ENCODE data around the gene OTOF. TPM values are rescaled to one million over a fixed set of nuclear protein-coding genes. Genes with fewer than 3 reads are reported as not detected.

The OTOF gene
- total RNA-seq, 1 donor from 2014 or later: 0.22 TPM

DNA sequence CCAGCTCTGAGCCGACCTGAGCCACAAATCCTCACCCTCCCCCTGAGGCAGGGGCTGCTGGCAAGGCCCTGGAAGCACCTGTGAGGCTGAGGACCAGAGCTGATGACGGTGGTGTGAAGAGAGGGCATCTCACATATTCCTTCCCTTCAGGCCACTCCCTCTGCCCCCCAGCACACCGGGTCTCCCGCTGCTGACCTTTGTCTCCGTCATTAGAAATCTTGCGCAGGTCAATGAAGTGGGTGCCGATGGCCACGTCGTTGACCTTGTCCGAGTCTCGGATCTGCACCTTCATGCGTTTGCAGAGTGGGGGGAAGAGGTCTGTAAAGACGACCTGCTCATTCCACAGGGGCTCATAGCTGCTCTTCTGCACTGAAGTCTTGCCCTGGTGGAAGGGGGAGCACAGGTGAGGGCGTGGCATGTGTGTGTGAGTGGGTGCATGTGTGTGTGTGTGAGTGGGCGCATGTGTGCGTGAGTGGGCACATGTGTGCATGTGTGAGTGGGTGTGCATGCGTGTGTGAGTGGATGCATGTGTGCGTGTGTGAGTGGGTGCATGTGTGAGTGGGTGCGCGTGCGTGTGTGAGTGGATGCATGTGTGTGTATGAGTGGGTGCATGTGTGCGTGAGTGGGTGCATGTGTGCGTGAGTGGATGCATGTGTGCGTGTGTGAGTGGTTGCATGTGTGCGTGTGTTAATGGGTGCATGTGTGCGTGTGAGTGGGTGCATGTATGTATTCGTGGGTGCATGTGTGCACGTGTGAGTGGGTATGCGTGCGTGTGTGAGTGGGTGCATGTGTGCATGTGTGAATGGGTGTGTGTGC lies 4.5 kb upstream of the OTOF start:
- no peaks in the 10 kb centered on the region for H3K36me3 Mint-ChIP-seq (ENCODE audit: insufficient read depth)
- no peak for DNase-seq (ENCODE audit: low spot score, unreplicated experiment)
- H3K4me1 Mint-ChIP-seq (ENCODE audit: low read depth): no peaks in the 10 kb centered on the region
- peaks cover 12% of the 10 kb centered on the region for H3K27me3 Mint-ChIP-seq
- H3K4me3 Mint-ChIP-seq (ENCODE audit: low read depth): no peak overlapping the region
- H3K9me3 Mint-ChIP-seq (ENCODE audit: low read depth): no peaks in the 10 kb centered on the region
- H3K27ac Mint-ChIP-seq: no peak overlapping the region
- TF ChIP-seq, protein P1, sequence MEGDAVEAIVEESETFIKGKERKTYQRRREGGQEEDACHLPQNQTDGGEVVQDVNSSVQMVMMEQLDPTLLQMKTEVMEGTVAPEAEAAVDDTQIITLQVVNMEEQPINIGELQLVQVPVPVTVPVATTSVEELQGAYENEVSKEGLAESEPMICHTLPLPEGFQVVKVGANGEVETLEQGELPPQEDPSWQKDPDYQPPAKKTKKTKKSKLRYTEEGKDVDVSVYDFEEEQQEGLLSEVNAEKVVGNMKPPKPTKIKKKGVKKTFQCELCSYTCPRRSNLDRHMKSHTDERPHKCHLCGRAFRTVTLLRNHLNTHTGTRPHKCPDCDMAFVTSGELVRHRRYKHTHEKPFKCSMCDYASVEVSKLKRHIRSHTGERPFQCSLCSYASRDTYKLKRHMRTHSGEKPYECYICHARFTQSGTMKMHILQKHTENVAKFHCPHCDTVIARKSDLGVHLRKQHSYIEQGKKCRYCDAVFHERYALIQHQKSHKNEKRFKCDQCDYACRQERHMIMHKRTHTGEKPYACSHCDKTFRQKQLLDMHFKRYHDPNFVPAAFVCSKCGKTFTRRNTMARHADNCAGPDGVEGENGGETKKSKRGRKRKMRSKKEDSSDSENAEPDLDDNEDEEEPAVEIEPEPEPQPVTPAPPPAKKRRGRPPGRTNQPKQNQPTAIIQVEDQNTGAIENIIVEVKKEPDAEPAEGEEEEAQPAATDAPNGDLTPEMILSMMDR (IDR thresholded peaks at IDR 0.05; ENCODE audit: unreplicated experiment): no peak

DNA sequence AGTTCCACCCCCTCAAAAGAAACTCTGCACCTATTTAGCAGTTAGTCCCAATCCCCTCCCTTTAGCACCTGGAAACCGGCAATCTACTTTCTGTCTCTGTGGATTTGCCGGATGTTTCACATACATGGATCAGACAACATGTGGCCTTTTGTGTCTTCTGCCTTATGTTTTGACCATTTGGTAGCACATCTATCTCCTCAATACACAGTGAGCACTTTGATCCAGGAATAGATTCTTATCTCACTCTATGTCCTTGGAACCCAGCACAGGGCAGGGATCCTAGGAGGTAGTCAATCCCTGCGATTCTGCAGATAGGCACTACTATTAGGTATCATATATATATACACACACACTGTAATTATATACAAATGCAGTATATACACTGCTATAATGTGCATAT lies 3.8 kb upstream of the OTOF start:
- TF ChIP-seq, protein P1 (IDR thresholded peaks at IDR 0.05; ENCODE audit: unreplicated experiment): no peak
- no peaks in the 10 kb centered on the region for H3K9me3 Mint-ChIP-seq (ENCODE audit: low read depth)
- no peak overlapping the region for H3K4me3 Mint-ChIP-seq (ENCODE audit: low read depth)
- H3K27ac Mint-ChIP-seq: no peak overlapping the region
- H3K4me1 Mint-ChIP-seq (ENCODE audit: low read depth): no peaks in the 10 kb centered on the region
- no peaks in the 10 kb centered on the region for H3K36me3 Mint-ChIP-seq (ENCODE audit: insufficient read depth)
- no peak for DNase-seq (ENCODE audit: low spot score, unreplicated experiment)
- peaks cover 12% of the 10 kb centered on the region for H3K27me3 Mint-ChIP-seq

DNA sequence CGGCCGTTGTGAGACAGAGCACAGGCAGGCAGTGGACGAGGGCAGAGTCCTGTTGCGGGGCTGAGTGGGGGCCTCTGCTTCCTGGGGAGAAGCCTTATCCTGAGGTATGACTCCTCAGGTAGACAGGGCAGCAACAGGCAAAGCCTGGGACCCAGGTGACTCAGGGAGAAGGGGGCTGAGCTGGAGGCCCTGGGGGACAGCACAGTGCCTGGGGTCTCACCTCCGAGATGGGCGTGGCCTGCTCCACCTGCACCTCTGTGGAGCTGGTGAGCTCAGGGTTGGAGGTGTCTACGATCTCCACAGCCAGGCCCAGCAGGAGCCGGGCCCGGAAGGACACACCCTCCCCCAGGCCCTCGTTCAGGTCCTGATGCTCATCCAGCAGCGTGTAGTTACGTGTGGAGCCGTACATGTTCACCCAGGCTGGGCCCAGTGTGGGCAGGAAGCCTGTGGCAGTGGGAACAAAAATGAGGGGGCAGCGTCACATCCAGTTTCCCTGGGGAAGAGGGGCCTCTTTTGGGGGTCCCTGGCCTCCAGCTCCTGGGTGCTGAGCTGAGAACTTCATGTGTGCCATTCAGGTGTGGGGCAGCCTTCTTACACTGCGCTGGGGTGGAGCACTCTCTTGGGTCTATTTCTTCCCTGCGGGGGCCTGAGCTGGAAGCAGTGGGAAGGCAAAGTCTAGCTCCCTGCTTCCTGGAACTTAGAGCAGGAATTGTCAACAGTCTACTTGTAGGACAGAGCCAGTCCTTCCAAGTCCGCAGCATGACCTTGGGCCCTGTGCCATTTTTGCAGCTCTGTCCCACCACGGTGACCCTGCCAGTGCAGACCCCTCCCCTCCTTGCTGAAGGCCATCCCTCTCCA lies 2.9 kb upstream of the OTOF start:
- Mint-ChIP-seq H3K4me3 (ENCODE audit: low read depth) (no peak overlapping the region), H3K27ac (no peak overlapping the region), H3K9me3 (ENCODE audit: low read depth) (no peaks in the 10 kb centered on the region), H3K27me3 (peaks cover 12% of the 10 kb centered on the region), H3K4me1 (ENCODE audit: low read depth) (no peaks in the 10 kb centered on the region), H3K36me3 (ENCODE audit: insufficient read depth) (no peaks in the 10 kb centered on the region)
- TF ChIP-seq, protein P1 (IDR thresholded peaks at IDR 0.05; ENCODE audit: unreplicated experiment): no peak
- DNase-seq (ENCODE audit: low spot score, unreplicated experiment): no peak

DNA sequence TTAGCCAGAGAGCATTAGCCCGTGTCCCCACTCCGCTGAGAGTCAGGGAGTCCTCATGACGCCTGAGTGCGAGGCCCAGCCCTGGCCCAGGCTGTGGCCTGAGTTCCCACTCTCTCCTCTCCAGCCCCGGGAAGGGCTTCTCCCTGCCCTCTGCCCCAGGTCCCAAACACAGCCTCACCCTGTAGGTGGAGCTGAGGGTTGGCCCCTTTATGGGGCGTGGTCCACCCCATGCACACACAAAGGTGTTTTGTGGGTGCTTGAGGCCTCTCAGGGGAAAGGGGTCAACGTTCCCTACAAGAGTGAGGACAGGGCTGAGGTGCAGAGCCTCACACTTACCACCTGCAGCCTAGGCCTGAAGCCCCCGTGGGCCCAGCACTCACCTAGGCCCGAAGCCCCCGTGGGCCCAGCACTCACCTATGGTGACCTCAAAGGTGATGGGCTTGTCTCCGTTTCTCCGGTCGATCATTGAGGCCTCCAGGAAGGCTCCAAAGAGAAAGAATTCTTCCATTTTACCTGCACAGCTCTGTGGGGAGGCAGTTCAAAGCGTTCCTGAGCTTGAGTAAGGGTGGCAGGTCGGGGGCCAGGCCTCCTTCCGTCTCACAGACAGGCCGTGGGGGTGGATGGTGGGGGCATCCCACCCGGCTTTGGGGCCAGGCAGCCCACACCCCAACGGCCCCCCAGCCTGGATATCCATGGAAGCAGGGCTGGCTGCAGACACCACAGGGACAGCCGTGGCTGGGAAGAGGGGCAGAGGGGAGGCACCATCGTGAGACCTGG lies 2.1 kb upstream of the OTOF start:
- no peaks in the 10 kb centered on the region for H3K36me3 Mint-ChIP-seq (ENCODE audit: insufficient read depth)

More for the DNA sequence above, 2.1 kb upstream of the OTOF start:
- H3K9me3 Mint-ChIP-seq (ENCODE audit: low read depth): no peaks in the 10 kb centered on the region
- H3K27me3 Mint-ChIP-seq: peaks cover 6% of the 10 kb centered on the region
- no peak overlapping the region for H3K4me3 Mint-ChIP-seq (ENCODE audit: low read depth)
- H3K27ac Mint-ChIP-seq: no peak overlapping the region
- TF ChIP-seq, protein P1 (IDR thresholded peaks at IDR 0.05; ENCODE audit: unreplicated experiment): no peak
- no peak for DNase-seq (ENCODE audit: low spot score, unreplicated experiment)
- no peaks in the 10 kb centered on the region for H3K4me1 Mint-ChIP-seq (ENCODE audit: low read depth)

Measured in progenitor cell of endocrine pancreas (in vitro differentiated cells).